AG09309 (cell line): ENCODE results near the gene ZNF584.
A peak's percentile ranks its signal among the peaks of the same experiment; 100 is the strongest.

Source experiments
- DNase-seq: peaks from one replicate; pipeline ENCODE4 v3.0.0-alpha.2; 2010; ENCODE audit warnings: low read depth
- H3K4me3 ChIP-seq: 2 replicates; pipeline ENCODE4 v1.5.1; 2011; ENCODE audit warnings: mild to moderate bottlenecking, low read depth, low read length, moderate library complexity; ENCODE audit not compliant: control insufficient read depth
- CTCF ChIP-seq: IDR thresholded peaks from 2 replicates; pipeline ENCODE4 v1.5.1; 2011; ENCODE audit warnings: mild to moderate bottlenecking, low read depth, low read length, inconsistent platforms; ENCODE audit not compliant: insufficient read depth, control insufficient read depth; ENCODE audit errors: missing control alignments

ZNF584 gene

GRCh38 chr19:58466089-58466759, 57.8 kb downstream of the ZNF584 start:
- DNase-seq, result no peak
- TF ChIP-seq CTCF, result no peak
- peak overlapping the region; percentile 69 for H3K4me3 ChIP-seq

GRCh38 chr19:58466760-58467589, 58.5 kb downstream of the ZNF584 start, which contains the start of gene ZNF324:
TSS of gene ZNF324 (plus strand) at chr19:58467080. CDS start at chr19:58469186, 2,106 bp downstream.
- peak; percentile 69 for DNase-seq
- H3K4me3 ChIP-seq, result peak within 1 kb of the TSS; percentile 69
- TF ChIP-seq CTCF, result no peak
